ENCODE results near the gene NRARP.

DNA sequence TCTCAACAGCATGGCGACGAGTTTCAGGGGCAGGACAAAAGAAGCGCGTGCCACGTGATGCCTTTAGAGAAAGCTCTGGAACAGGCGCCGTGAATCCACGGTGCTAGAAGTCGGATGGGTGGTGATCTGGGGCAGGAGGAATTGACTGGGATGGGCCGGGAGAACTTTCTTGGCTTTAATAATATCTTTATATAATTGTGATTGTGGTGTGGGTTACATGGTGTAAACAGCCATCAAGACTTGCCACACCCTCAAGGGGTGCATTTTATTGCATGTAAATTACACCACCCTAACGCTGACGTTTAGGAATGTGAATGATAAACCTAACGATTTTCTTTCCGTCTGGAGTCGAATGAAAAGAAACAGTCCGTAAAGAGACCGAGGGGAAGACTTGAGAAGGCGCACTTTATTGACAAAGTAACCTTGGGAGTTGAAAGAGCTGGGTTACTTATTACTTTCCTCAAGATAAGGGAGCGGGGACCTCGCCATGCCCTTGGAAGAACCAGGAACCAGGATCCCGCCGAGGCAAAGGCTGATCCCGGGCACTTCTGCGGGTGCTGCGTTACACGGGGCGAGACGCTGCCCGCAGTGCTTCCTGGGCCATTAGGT, 8.5 kb downstream of the NRARP start:
- TF ChIP-seq, protein P1, sequence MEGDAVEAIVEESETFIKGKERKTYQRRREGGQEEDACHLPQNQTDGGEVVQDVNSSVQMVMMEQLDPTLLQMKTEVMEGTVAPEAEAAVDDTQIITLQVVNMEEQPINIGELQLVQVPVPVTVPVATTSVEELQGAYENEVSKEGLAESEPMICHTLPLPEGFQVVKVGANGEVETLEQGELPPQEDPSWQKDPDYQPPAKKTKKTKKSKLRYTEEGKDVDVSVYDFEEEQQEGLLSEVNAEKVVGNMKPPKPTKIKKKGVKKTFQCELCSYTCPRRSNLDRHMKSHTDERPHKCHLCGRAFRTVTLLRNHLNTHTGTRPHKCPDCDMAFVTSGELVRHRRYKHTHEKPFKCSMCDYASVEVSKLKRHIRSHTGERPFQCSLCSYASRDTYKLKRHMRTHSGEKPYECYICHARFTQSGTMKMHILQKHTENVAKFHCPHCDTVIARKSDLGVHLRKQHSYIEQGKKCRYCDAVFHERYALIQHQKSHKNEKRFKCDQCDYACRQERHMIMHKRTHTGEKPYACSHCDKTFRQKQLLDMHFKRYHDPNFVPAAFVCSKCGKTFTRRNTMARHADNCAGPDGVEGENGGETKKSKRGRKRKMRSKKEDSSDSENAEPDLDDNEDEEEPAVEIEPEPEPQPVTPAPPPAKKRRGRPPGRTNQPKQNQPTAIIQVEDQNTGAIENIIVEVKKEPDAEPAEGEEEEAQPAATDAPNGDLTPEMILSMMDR (IDR thresholded peaks at IDR 0.05; ENCODE audit: low read length): no peak
- no peak for TF ChIP-seq EZH2 (IDR thresholded peaks at IDR 0.05; ENCODE audit: borderline replicate concordance, low read length)

All from OCI-LY1 (cell line).